Lower leg skin (tissue), 4 donors: ENCODE results near the gene CHST9. TPM values are rescaled to one million over a fixed set of nuclear protein-coding genes. Genes with fewer than 3 reads are reported as not detected.
"Not testable (repeated sequence)": the region's sequence is repeated elsewhere in the genome, so short reads cannot be mapped to it uniquely, and the experiment has no call there.

ENCODE experiments used
- DNase-seq, 2 donors: peaks; one replicate each; pipeline ENCODE4 v3.0.0-alpha.2; 2019; ENCODE audit warnings: low spot score in 2 of 2
- H3K4me3 ChIP-seq: fragments of 200-600 bp; sonication (generic); 2 replicates; pipeline ENCODE4 v1.5.1; 2017; ENCODE audit warnings: mild to moderate bottlenecking, low read depth; ENCODE audit not compliant: poor library complexity, severe bottlenecking
- CTCF ChIP-seq, 3 donors: fragments of 450-650 bp; IDR thresholded peaks; one replicate each; pipeline ENCODE4 v1.5.1; 2016; ENCODE audit warnings: antibody characterized with exemption in 3 of 3, mild to moderate bottlenecking in 3 of 3, moderate library complexity in 2 of 3
- POLR2A ChIP-seq, 2 donors: fragments of 450-650 bp; IDR thresholded peaks; one replicate each; pipeline ENCODE4 v1.6.1; 2016 to 2017; ENCODE audit warnings: antibody characterized with exemption in 2 of 2, mild to moderate bottlenecking in 1 of 2, moderate library complexity in 1 of 2
- WGBS, 2 donors: methylation state at CpG; one replicate each; pipeline ENCODE4 v1.1.5; 2018; 5-methylcytosine and 5-hydroxymethylcytosine counted together
- intact Hi-C: fragments of 100-400 bp; cut with DNase I; formaldehyde crosslinking; loops from one replicate; pipeline ENCODE4 v1.15.0; 2023; ENCODE audit warnings: low total_unique reads
- total RNA-seq, 4 donors: library from RNA; depleted of rRNA; stranded (reverse); fragments of >200 nt; gene quantifications; one replicate each; pipeline ENCODE4 v1.1.0, GENCODE V29; 2016

Gene CHST9
- total RNA-seq, 4 donors from 2014 or later, result 0.06 to 0.20 (median 0.08) TPM; not detected in 1

GRCh38 chr18:26940744-26941398, 244.2 kb downstream of the CHST9 start:
- WGBS, 2 donors, result 87 to 89% methylated on average over 5 of the region's 5 CpGs
- TF ChIP-seq POLR2A (IDR thresholded peaks at IDR 0.05), result no peak
- TF ChIP-seq CTCF (IDR thresholded peaks at IDR 0.05), result no peak
- intact Hi-C loops, result no loop called here
- H3K4me3 ChIP-seq, result no peak overlapping the region
- no peak for DNase-seq

- no peak overlapping the region for H3K4me3 ChIP-seq
- 78 to 90% methylated on average over 2 of the region's 2 CpGs for WGBS, 2 donors
- intact Hi-C loops, result no loop called here
- DNase-seq, result no peak
- no peak for TF ChIP-seq POLR2A (IDR thresholded peaks at IDR 0.05)
- no peak for TF ChIP-seq CTCF (IDR thresholded peaks at IDR 0.05)
Measured at GRCh38 chr18:26931659-26932058, 253.4 kb downstream of the CHST9 start.

GRCh38 chr18:26930630-26931029, 254.5 kb downstream of the CHST9 start:
- intact Hi-C loops, result no loop called here
- no peak overlapping the region for H3K4me3 ChIP-seq
- DNase-seq, result no peak
- TF ChIP-seq POLR2A (IDR thresholded peaks at IDR 0.05) (no peak), CTCF (IDR thresholded peaks at IDR 0.05) (no peak)
- 50 to 82% methylated on average over 1 of the region's 1 CpG for WGBS, 2 donors

GRCh38 chr18:26928670-26929313, 256.3 kb downstream of the CHST9 start:
- no peak for DNase-seq
- TF ChIP-seq POLR2A (IDR thresholded peaks at IDR 0.05) (no peak), CTCF (IDR thresholded peaks at IDR 0.05) (no peak)
- 46 to 47% methylated on average over 3 of the region's 3 CpGs for WGBS, 2 donors
- no peak overlapping the region for H3K4me3 ChIP-seq
- intact Hi-C loops, result no loop called here

- WGBS, 2 donors, result 55 to 75% methylated on average over 8 of the region's 8 CpGs
- DNase-seq, H3K4me3 ChIP-seq, intact Hi-C loops: not testable (repeated sequence)
Measured at GRCh38 chr18:26927822-26928221, 257.3 kb downstream of the CHST9 start.

GRCh38 chr18:26926066-26926675, 258.9 kb downstream of the CHST9 start:
- intact Hi-C loops, result no loop called here
- 59 to 70% methylated on average over 1 of the region's 1 CpG for WGBS, 2 donors
- H3K4me3 ChIP-seq, result no peak overlapping the region
- DNase-seq, result no peak
- TF ChIP-seq POLR2A (IDR thresholded peaks at IDR 0.05) (no peak), CTCF (IDR thresholded peaks at IDR 0.05) (no peak)
